Muscle layer of duodenum (tissue), 2 donors: ENCODE data around the gene APEX2.
"Not testable (repeated sequence)": the region's sequence is repeated elsewhere in the genome, so short reads cannot be mapped to it uniquely, and the experiment has no call there.

ENCODE experiments used
- H3K27ac ChIP-seq: one replicate; pipeline ENCODE4 v1.7.0; 2013; ENCODE audit warnings: mild to moderate bottlenecking, low read length
- H3K27me3 ChIP-seq: one replicate; pipeline ENCODE4 v1.7.0; 2013; ENCODE audit warnings: low read depth, mild to moderate bottlenecking, control low read depth, low read length
- H3K36me3 ChIP-seq, 2 donors: one replicate each; pipeline ENCODE4 v1.7.0; 2013; ENCODE audit warnings: low read length in 2 of 2, control low read depth in 1 of 2, mild to moderate bottlenecking in 1 of 2; ENCODE audit not compliant: insufficient read depth in 2 of 2, control insufficient read depth in 1 of 2
- H3K4me1 ChIP-seq, 2 donors: one replicate each; pipeline ENCODE4 v1.7.0; 2013; ENCODE audit warnings: low read length in 2 of 2, mild to moderate bottlenecking in 2 of 2, control low read depth in 1 of 2, moderate library complexity in 1 of 2; ENCODE audit not compliant: insufficient read depth in 2 of 2, control insufficient read depth in 1 of 2
- H3K4me3 ChIP-seq, 2 donors: one replicate each; pipeline ENCODE4 v1.7.0; 2013; ENCODE audit warnings: low read length in 2 of 2, low read depth in 1 of 2, mild to moderate bottlenecking in 1 of 2
- H3K9me3 ChIP-seq, 2 donors: one replicate each; pipeline ENCODE4 v1.7.0; 2013; ENCODE audit warnings: low read length in 2 of 2, control low read depth in 1 of 2, mild to moderate bottlenecking in 1 of 2; ENCODE audit not compliant: control insufficient read depth in 1 of 2
- donor health status: healthy.

Gene APEX2

DNA sequence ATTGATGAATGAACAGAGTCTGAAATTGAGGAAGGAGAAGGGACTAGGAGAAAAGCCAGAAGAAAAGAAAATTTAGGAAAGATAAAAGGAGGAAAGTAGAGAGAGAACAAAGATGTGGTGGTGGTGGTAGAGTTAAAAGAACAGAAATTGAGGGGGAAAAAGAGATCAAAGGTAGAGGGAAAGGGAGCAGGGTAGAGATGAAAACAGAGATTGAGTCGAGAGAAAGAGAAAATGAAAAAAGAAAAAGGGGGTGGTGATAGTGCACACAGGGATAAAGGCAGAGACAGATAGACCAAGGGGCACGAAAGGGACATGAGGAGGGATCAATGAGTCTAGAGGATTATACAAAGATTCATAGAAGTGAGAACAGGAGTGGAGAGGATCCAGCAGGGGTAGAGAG lies 26.7 kb downstream of the APEX2 start:
- Histone ChIP-seq H3K4me3 (no peak overlapping the region), H3K27me3 (no peaks in the 10 kb centered on the region), H3K4me1 (no peaks in the 10 kb centered on the region), H3K27ac (no peak overlapping the region), H3K9me3 (no peaks in the 10 kb centered on the region), H3K36me3 (no peaks in the 10 kb centered on the region)

- no peak overlapping the region for H3K27ac ChIP-seq
- no peaks in the 10 kb centered on the region for H3K4me1 ChIP-seq
- no peak overlapping the region for H3K4me3 ChIP-seq
- no peaks in the 10 kb centered on the region for H3K36me3 ChIP-seq
- H3K27me3 ChIP-seq = no peaks in the 10 kb centered on the region
- H3K9me3 ChIP-seq = no peaks in the 10 kb centered on the region
These were observed 27.9 kb downstream of the APEX2 start for GRCh38 chrX:55028040-55028439.

DNA sequence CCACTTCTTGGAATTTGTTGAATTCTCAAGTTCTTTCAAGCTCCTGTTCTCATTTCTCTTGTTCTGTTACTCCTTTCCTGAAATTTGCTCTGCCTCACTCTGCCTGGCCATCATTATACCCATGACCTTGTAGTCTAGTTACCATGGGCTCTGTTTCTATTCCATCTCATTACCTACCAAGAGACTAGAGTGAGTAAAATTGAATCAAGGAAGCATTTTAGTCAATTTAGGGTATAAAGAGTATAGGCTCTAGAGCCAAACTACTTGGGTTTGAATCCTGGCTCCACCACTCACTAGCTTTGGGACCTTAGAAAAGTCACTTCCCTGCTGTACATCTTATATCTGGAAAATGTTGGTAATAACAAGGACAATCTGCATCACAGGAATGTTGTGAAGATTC lies 28.4 kb downstream of the APEX2 start:
- Histone ChIP-seq H3K4me1 (no peaks in the 10 kb centered on the region), H3K27me3 (no peaks in the 10 kb centered on the region), H3K4me3 (no peak overlapping the region), H3K36me3 (no peaks in the 10 kb centered on the region), H3K27ac (no peak overlapping the region), H3K9me3 (no peaks in the 10 kb centered on the region)

GRCh38 chrX:55029291-55029690 lies 29.1 kb downstream of the APEX2 start:
- no peaks in the 10 kb centered on the region for H3K9me3 ChIP-seq
- H3K27me3 ChIP-seq = no peaks in the 10 kb centered on the region
- no peaks in the 10 kb centered on the region for H3K36me3 ChIP-seq
- H3K4me1 ChIP-seq = no peaks in the 10 kb centered on the region
- no peak overlapping the region for H3K4me3 ChIP-seq
- H3K27ac ChIP-seq = no peak overlapping the region

- Histone ChIP-seq H3K27ac (no peak within 1 kb of the TSS), H3K4me1 (no peaks in the 10 kb centered on the region), H3K27me3 (no peaks in the 10 kb centered on the region), H3K4me3 (no peak within 1 kb of the TSS), H3K9me3 (no peaks in the 10 kb centered on the region), H3K36me3 (no peaks in the 10 kb centered on the region)
These were observed 30.4 kb downstream of the APEX2 start, which contains the start of gene ALAS2 for GRCh38 chrX:55030271-55031205. Gene ALAS2 (minus strand): TSS chrX:55030977. CDS start chrX:55026000, 4,977 bp downstream.

GRCh38 chrX:55033429-55033828 lies 33.3 kb downstream of the APEX2 start:
- Histone ChIP-seq H3K4me3 (no peak overlapping the region), H3K27ac (no peak overlapping the region), H3K4me1 (no peaks in the 10 kb centered on the region), H3K9me3 (no peaks in the 10 kb centered on the region), H3K27me3 (no peaks in the 10 kb centered on the region), H3K36me3 (no peaks in the 10 kb centered on the region)

- Histone ChIP-seq H3K27ac (no peak overlapping the region), H3K27me3 (no peaks in the 10 kb centered on the region), H3K36me3 (no peaks in the 10 kb centered on the region), H3K4me1 (no peaks in the 10 kb centered on the region), H3K4me3 (no peak overlapping the region), H3K9me3 (no peaks in the 10 kb centered on the region)
These were observed 39.3 kb downstream of the APEX2 start for GRCh38 chrX:55039471-55039870.

GRCh38 chrX:55041514-55041913 lies 41.4 kb downstream of the APEX2 start:
- no peaks in the 10 kb centered on the region for H3K4me1 ChIP-seq
- no peak overlapping the region for H3K4me3 ChIP-seq
- H3K27me3 ChIP-seq = no peaks in the 10 kb centered on the region
- no peak overlapping the region for H3K27ac ChIP-seq
- H3K9me3 ChIP-seq = no peaks in the 10 kb centered on the region
- no peaks in the 10 kb centered on the region for H3K36me3 ChIP-seq

DNA sequence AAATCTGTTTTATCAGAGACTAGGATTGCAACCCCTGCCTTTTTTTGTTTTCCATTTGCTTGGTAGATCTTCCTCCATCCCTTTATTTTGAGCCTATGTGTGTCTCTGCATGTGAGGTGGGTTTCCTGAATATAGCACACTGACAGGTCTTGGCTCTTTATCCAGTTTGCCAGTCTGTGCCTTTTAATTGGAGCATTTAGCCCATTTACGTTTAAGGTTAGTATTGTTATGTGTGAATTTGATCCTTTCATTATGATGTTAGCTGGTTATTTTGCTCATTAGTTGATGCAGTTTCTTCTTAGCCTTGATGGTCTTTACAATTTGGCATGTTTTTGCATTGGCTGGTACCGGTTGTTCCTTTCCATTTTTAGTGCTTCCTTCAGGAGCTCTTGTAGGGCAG lies 50.4 kb downstream of the APEX2 start:
- H3K27ac ChIP-seq, H3K27me3 ChIP-seq, H3K9me3 ChIP-seq, H3K4me1 ChIP-seq, H3K4me3 ChIP-seq, H3K36me3 ChIP-seq: not testable (repeated sequence)

DNA sequence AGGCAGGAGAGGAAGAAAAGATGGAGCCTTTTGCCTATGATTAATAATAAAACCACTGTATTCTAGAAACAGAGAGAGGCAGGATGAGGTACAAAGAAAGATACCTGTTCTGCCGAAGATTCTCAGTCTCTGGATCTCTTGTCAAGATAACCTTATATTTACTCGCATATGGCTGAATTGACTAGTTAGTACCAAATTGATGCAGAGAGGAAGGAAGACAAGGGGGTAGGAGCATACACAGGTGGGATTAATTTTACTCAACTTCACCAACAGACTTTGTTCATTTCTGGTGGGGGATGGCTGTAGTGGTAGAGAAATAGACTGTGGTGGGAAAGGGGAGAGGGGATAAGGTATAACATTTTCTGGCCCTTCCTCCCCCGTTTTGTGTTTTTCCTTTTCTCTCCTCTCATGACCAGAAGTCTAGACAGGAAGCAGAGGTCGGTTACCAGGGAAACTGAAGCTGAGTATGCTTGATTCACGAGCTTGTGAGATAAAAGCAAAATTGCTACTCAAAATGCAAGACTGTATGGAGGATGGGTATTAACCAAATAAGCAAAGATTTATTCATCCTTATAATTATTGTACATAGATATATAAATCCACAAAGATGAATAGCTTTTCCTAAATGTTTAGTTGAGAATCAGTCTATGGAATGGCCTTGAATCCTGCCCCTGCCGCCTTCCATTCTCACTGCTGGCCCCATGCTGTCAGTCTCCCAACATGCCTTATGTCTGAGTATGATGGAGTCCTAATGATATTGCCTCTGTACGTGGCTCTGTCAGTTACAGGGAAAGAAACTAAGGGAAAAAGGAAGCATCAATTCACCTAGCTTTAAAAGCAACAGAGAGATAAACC lies 56.9 kb downstream of the APEX2 start:
- no peaks in the 10 kb centered on the region for H3K36me3 ChIP-seq
- no peaks in the 10 kb centered on the region for H3K27me3 ChIP-seq
- peak overlapping the region in 1 of 2 donors; percentile 35 for H3K4me3 ChIP-seq
- no peaks in the 10 kb centered on the region for H3K9me3 ChIP-seq
- H3K4me1 ChIP-seq = peaks cover 0 to 6% of the 10 kb centered on the region in 2 donors
- H3K27ac ChIP-seq = no peak overlapping the region

- H3K9me3 ChIP-seq = no peaks in the 10 kb centered on the region
- peaks cover 0 to 6% of the 10 kb centered on the region in 2 donors for H3K4me1 ChIP-seq
- no peaks in the 10 kb centered on the region for H3K27me3 ChIP-seq
- H3K36me3 ChIP-seq = no peaks in the 10 kb centered on the region
- no peak overlapping the region for H3K27ac ChIP-seq
- peak overlapping the region in 1 of 2 donors; percentile 35 for H3K4me3 ChIP-seq
These were observed 57.6 kb downstream of the APEX2 start for GRCh38 chrX:55057675-55058249.
